ENCODE results near the gene DNAJC4. TPM values are rescaled to one million over a fixed set of nuclear protein-coding genes. Genes with fewer than 3 reads are reported as not detected.

DNAJC4 gene
- total and polyA plus RNA-seq, 12 donors = 19.9 to 220 (median 66.8) TPM

GRCh38 chr11:64264371-64264852 lies 34.1 kb downstream of the DNAJC4 start:
- WGBS, 4 donors = 80 to 96% (median 89%) methylated on average over 7 to 10 of the region's 10 CpGs
- intact Hi-C loops (cut with DNase I) = no loop called here
- peaks cover 0 to 70% of the 10 kb centered on the region in 2 donors for H3K36me3 ChIP-seq (replicated peaks in 1 of 2)
- TF ChIP-seq POLR2A (IDR thresholded peaks at IDR 0.05) = no peak
- TF ChIP-seq, protein P1, sequence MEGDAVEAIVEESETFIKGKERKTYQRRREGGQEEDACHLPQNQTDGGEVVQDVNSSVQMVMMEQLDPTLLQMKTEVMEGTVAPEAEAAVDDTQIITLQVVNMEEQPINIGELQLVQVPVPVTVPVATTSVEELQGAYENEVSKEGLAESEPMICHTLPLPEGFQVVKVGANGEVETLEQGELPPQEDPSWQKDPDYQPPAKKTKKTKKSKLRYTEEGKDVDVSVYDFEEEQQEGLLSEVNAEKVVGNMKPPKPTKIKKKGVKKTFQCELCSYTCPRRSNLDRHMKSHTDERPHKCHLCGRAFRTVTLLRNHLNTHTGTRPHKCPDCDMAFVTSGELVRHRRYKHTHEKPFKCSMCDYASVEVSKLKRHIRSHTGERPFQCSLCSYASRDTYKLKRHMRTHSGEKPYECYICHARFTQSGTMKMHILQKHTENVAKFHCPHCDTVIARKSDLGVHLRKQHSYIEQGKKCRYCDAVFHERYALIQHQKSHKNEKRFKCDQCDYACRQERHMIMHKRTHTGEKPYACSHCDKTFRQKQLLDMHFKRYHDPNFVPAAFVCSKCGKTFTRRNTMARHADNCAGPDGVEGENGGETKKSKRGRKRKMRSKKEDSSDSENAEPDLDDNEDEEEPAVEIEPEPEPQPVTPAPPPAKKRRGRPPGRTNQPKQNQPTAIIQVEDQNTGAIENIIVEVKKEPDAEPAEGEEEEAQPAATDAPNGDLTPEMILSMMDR (IDR thresholded peaks at IDR 0.05) = no peak
- no peak overlapping the region for H3K4me3 ChIP-seq
- H3K27me3 ChIP-seq = no peaks in the 10 kb centered on the region
- no peak for DNase-seq
- no peaks in the 10 kb centered on the region for H3K9me3 ChIP-seq (replicated peaks in 1 of 3)
- peaks cover 24 to 32% of the 10 kb centered on the region in 2 donors for H3K4me1 ChIP-seq (replicated peaks in 1 of 2)
- peak overlapping the region in 1 of 5 donors; percentile 97 for H3K27ac ChIP-seq

DNA sequence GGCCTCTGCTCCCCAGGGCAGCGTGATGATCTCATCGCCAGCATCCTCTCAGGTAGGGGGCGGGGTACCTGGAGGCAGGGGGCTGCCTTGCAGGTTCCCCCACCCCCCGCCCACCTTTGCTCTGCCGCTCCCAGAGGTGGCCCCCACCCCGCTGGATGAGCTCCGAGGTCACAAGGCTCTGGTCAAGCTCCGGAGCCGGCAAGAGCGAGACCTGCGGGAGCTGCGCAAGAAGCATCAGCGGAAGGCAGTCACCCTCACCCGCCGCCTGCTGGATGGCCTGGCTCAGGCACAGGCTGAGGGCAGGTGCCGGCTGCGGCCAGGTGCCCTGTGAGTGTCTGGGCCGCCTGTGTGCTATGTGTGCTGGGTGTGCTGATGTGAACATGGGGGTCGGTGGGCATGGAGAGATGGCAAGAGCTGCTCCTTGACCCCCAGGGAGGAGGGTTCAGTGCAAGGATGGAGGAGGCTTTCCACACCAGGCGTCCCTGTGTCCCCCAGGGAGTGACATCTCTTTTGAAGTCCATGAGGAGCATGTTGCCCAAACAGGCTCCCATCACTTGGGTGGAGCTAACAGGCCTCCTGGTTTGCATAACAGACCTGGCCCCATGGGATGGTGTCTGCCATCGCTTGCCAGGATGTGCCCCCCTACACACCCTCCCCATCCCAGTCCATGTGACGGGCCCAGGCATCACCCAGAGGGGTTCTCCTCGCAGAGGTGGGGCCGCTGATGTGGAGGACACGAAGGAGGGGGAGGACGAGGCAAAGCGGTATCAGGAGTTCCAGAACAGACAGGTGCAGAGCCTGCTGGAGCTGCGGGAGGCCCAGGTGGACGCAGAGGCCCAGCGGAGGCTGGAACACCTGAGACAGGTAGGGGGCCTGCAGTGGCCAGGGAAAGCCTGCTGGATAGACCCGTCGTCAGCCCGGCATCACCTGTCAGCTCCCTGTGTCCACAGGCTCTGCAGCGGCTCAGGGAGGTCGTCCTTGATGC lies 35.1 kb downstream of the DNAJC4 start:
- Histone ChIP-seq H3K4me3 (no peak overlapping the region), H3K27me3 (no peaks in the 10 kb centered on the region), H3K4me1 (replicated peaks in 1 of 2) (peaks cover 24 to 32% of the 10 kb centered on the region in 2 donors), H3K9me3 (replicated peaks in 1 of 3) (no peaks in the 10 kb centered on the region), H3K27ac (peak overlapping the region in 1 of 5 donors; percentile 97), H3K36me3 (replicated peaks in 1 of 2) (peaks cover 0 to 60% of the 10 kb centered on the region in 2 donors)
- TF ChIP-seq, protein P1 (IDR thresholded peaks at IDR 0.05) = no peak
- TF ChIP-seq POLR2A (IDR thresholded peaks at IDR 0.05) = no peak
- intact Hi-C loops (cut with DNase I) = no loop called here
- DNase-seq = no peak
- WGBS, 4 donors = 87 to 93% (median 91%) methylated on average over 17 to 35 of the region's 35 CpGs

GRCh38 chr11:64266339-64266738 lies 36.0 kb downstream of the DNAJC4 start:
- DNase-seq = peak in 4 of 7 donors; percentile 68 to 81 (median 77)
- no peak overlapping the region for H3K4me3 ChIP-seq
- H3K27ac ChIP-seq = peak overlapping the region in 2 of 5 donors; percentile 81 to 97
- WGBS, 4 donors = 59 to 82% (median 77%) methylated on average over 9 to 15 of the region's 15 CpGs
- H3K36me3 ChIP-seq (replicated peaks in 1 of 2) = peaks cover 0 to 51% of the 10 kb centered on the region in 2 donors
- no peaks in the 10 kb centered on the region for H3K27me3 ChIP-seq
- intact Hi-C loops (cut with DNase I) = no loop called here
- TF ChIP-seq, protein P1 (IDR thresholded peaks at IDR 0.05) = no peak
- TF ChIP-seq POLR2A (IDR thresholded peaks at IDR 0.05) = no peak
- no peaks in the 10 kb centered on the region for H3K9me3 ChIP-seq (replicated peaks in 1 of 3)
- peaks cover 24 to 32% of the 10 kb centered on the region in 2 donors for H3K4me1 ChIP-seq (replicated peaks in 1 of 2)

- Histone ChIP-seq H3K4me3 (no peak overlapping the region), H3K27me3 (no peaks in the 10 kb centered on the region), H3K4me1 (replicated peaks in 1 of 2) (peaks cover 30 to 42% of the 10 kb centered on the region in 2 donors), H3K36me3 (replicated peaks in 1 of 2) (peaks cover 0 to 41% of the 10 kb centered on the region in 2 donors), H3K9me3 (replicated peaks in 1 of 3) (no peaks in the 10 kb centered on the region), H3K27ac (peak overlapping the region; percentile 94 to 97 (median 96))
- DNase-seq = peak in 5 of 7 donors; percentile 64 to 76 (median 70)
- TF ChIP-seq POLR2A (IDR thresholded peaks at IDR 0.05) = peak in 1 of 2 donors; percentile 23
- TF ChIP-seq, protein P1 (IDR thresholded peaks at IDR 0.05) = no peak
- 38 to 63% (median 52%) methylated on average over 13 to 27 of the region's 27 CpGs for WGBS, 4 donors
- intact Hi-C loops (cut with DNase I) = no loop called here
These were observed 37.0 kb downstream of the DNAJC4 start for GRCh38 chr11:64267207-64267945.

All from adrenal gland (tissue), 12 donors.